ENCODE results near the gene RPUSD1. TPM values are rescaled to one million over a fixed set of nuclear protein-coding genes. Genes with fewer than 3 reads are reported as not detected.

Gene RPUSD1
- total RNA-seq, 1 experiment from 2014 or later, result 114 TPM

GRCh38 chr16:819336-820043 is 31.3 kb upstream of the RPUSD1 start:
- no peak for DNase-seq (ENCODE audit: low read depth)

GRCh38 chr16:818592-818991 is 30.4 kb upstream of the RPUSD1 start:
- no peak for DNase-seq (ENCODE audit: low read depth)

- DNase-seq (ENCODE audit: low read depth), result no peak
Measured at GRCh38 chr16:818132-818531, 30.0 kb upstream of the RPUSD1 start.

- DNase-seq (ENCODE audit: low read depth), result no peak
Measured at GRCh38 chr16:817001-817906, 29.1 kb upstream of the RPUSD1 start.

- DNase-seq (ENCODE audit: low read depth), result no peak
Measured at GRCh38 chr16:815861-816260, 27.7 kb upstream of the RPUSD1 start.

- peak; percentile 21 for DNase-seq (ENCODE audit: low read depth)
Measured at GRCh38 chr16:814974-815373, 26.8 kb upstream of the RPUSD1 start.

- no peak for DNase-seq (ENCODE audit: low read depth)
Measured at GRCh38 chr16:813916-814412, 25.8 kb upstream of the RPUSD1 start.

- DNase-seq (ENCODE audit: low read depth), result no peak
Measured at GRCh38 chr16:813204-813915, 25.2 kb upstream of the RPUSD1 start.

GRCh38 chr16:808085-808386 is 19.9 kb upstream of the RPUSD1 start:
- DNase-seq (ENCODE audit: low read depth), result no peak

GRCh38 chr16:807347-808084 is 19.3 kb upstream of the RPUSD1 start:
- peak; percentile 94 for DNase-seq (ENCODE audit: low read depth)

GRCh38 chr16:805474-805873 is 17.3 kb upstream of the RPUSD1 start:
- DNase-seq (ENCODE audit: low read depth), result no peak

GRCh38 chr16:804193-805048 is 16.2 kb upstream of the RPUSD1 start:
- DNase-seq (ENCODE audit: low read depth), result no peak

- no peak for DNase-seq (ENCODE audit: low read depth)
Measured at GRCh38 chr16:803754-804080, 15.5 kb upstream of the RPUSD1 start.

GRCh38 chr16:802914-803753 is 15.0 kb upstream of the RPUSD1 start:
- no peak for DNase-seq (ENCODE audit: low read depth)

GRCh38 chr16:802461-802860 is 14.3 kb upstream of the RPUSD1 start:
- no peak for DNase-seq (ENCODE audit: low read depth)

GRCh38 chr16:801584-802363 is 13.6 kb upstream of the RPUSD1 start:
- DNase-seq (ENCODE audit: low read depth), result no peak

- DNase-seq (ENCODE audit: low read depth), result no peak
Measured at GRCh38 chr16:800834-801511, 12.8 kb upstream of the RPUSD1 start.
